ENCODE data around the gene FOXRED2. TPM values are rescaled to one million over a fixed set of nuclear protein-coding genes. Genes with fewer than 3 reads are reported as not detected.
"Not testable (repeated sequence)": the region's sequence is repeated elsewhere in the genome, so short reads cannot be mapped to it uniquely, and the experiment has no call there.

The FOXRED2 gene
- total RNA-seq, 2 experiments from 2014 or later, result 22.6 to 48.3 TPM

GRCh38 chr22:36453855-36454378, 52.9 kb downstream of the FOXRED2 start:
- Histone ChIP-seq H3K9me2 (ENCODE audit: insufficient read depth, low read length) (no peaks in the 10 kb centered on the region), H3K4me3 (ENCODE audit: low read depth, low read length, poor library complexity, severe bottlenecking) (no peak overlapping the region), H3K4me1 (ENCODE audit: insufficient read depth, low read length, poor library complexity, severe bottlenecking) (peaks cover 46% of the 10 kb centered on the region), H4K20me1 (ENCODE audit: insufficient read depth, low read length) (no peaks in the 10 kb centered on the region), H3K9me3 (ENCODE audit: low read length) (no peaks in the 10 kb centered on the region), H2AFZ (ENCODE audit: low read length) (no peak overlapping the region), H3K79me2 (ENCODE audit: insufficient read depth, low read depth, low read length) (no peaks in the 10 kb centered on the region), H3K4me2 (ENCODE audit: low read length) (peak overlapping the region; percentile 83; the same call in 1 of the 2 replicates), H3K27ac (ENCODE audit: low read depth, low read length, poor library complexity, severe bottlenecking) (peak overlapping the region; percentile 80), H3K36me3 (ENCODE audit: insufficient read depth, low read length) (no peaks in the 10 kb centered on the region)
- ChIA-PET POLR2A (interaction anchor here (0.6 to 1.4 kb wide), 5 partner anchors 39 to 479 kb away, joined by 3 to 5 read pairs (median 3); partner anchors contain the start of gene MYH9), CTCF (ENCODE audit: unreplicated experiment) (no interaction called here)
- peak; percentile 16 for DNase-seq (ENCODE audit: low spot score)
- TF ChIP-seq CTCF (conservative IDR thresholded peaks at IDR 0.05; ENCODE audit: low read length) (no peak), EZH2phosphoT487 (IDR thresholded peaks at IDR 0.05; ENCODE audit: borderline replicate concordance, low read depth, low read length) (no peak)
- intact Hi-C loops (cut with micrococcal nuclease; ENCODE audit: unreplicated experiment), result loop anchor here (2.0 kb wide), 2 partner anchors 49 to 65 kb away; no protein-coding TSS in a partner anchor
- no TSS peak for BruUV-seq (replicated peaks)

- H2AFZ ChIP-seq (ENCODE audit: low read length), result peak overlapping the region; percentile 79; the same call in 1 of the 2 replicates
- H3K4me2 ChIP-seq (ENCODE audit: low read length), result peak overlapping the region; percentile 51
- intact Hi-C loops (cut with micrococcal nuclease; ENCODE audit: unreplicated experiment); H3K9me3 ChIP-seq (ENCODE audit: low read length); H3K9me2 ChIP-seq (ENCODE audit: insufficient read depth, low read length); H3K36me3 ChIP-seq (ENCODE audit: insufficient read depth, low read length); CTCF ChIA-PET (ENCODE audit: unreplicated experiment); H4K20me1 ChIP-seq (ENCODE audit: insufficient read depth, low read length); BruUV-seq (replicated peaks); POLR2A ChIA-PET; H3K79me2 ChIP-seq (ENCODE audit: insufficient read depth, low read depth, low read length): not testable (repeated sequence)
- peaks cover 46% of the 10 kb centered on the region for H3K4me1 ChIP-seq (ENCODE audit: insufficient read depth, low read length, poor library complexity, severe bottlenecking)
- H3K27ac ChIP-seq (ENCODE audit: low read depth, low read length, poor library complexity, severe bottlenecking), result peak overlapping the region; percentile 80
- H3K4me3 ChIP-seq (ENCODE audit: low read depth, low read length, poor library complexity, severe bottlenecking), result peak overlapping the region; percentile 35
- DNase-seq (ENCODE audit: low spot score), result peak; percentile 53
These were observed 53.7 kb downstream of the FOXRED2 start for GRCh38 chr22:36452978-36453607.

DNA sequence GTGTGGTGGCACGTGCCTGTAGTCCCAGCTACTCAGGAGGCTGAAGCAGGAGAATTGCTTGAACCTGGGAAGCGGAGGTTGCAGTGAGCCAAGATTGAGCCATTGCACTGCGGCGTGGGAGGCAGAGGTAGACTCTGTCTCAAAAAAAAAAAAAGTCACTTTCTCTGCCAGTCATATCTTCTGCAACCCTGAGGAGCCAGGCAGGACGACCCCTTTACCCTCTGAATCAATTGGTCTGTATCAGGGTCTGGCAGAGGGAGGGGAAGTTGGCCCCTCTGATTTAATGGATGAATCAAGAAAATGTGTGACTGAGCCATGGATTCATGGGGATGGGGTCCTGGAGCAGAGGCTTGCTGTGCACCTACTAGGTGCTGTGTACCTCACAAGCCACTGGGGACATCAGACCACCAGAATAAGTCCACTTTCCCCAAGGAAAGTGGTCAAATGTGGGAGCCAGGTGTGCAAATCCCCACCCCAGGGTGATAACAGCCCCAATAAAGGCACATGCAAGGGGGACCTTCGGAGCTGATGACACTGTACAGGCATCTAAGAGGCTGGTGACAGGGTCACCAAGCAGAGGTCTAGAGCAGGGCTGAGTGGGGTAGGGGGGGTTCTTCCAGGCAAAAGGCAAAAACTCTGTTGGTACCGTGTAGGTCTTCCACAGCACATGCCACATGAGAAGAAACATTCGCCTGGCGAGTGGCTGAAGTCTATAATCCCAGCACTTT, 54.4 kb downstream of the FOXRED2 start:
- intact Hi-C loops (cut with micrococcal nuclease; ENCODE audit: unreplicated experiment), result no loop called here
- DNase-seq (ENCODE audit: low spot score), result peak; percentile 19

GRCh38 chr22:36450923-36451322, 55.9 kb downstream of the FOXRED2 start:
- Histone ChIP-seq H3K4me1 (ENCODE audit: insufficient read depth, low read length, poor library complexity, severe bottlenecking) (peaks cover 44% of the 10 kb centered on the region), H3K27ac (ENCODE audit: low read depth, low read length, poor library complexity, severe bottlenecking) (peak overlapping the region; percentile 80)
- H3K9me2 ChIP-seq (ENCODE audit: insufficient read depth, low read length); intact Hi-C loops (cut with micrococcal nuclease; ENCODE audit: unreplicated experiment); BruUV-seq (replicated peaks); H2AFZ ChIP-seq (ENCODE audit: low read length); H3K4me2 ChIP-seq (ENCODE audit: low read length); H3K9me3 ChIP-seq (ENCODE audit: low read length); CTCF ChIA-PET (ENCODE audit: unreplicated experiment); H3K79me2 ChIP-seq (ENCODE audit: insufficient read depth, low read depth, low read length); H3K4me3 ChIP-seq (ENCODE audit: low read depth, low read length, poor library complexity, severe bottlenecking); H3K36me3 ChIP-seq (ENCODE audit: insufficient read depth, low read length); H4K20me1 ChIP-seq (ENCODE audit: insufficient read depth, low read length); DNase-seq (ENCODE audit: low spot score): not testable (repeated sequence)
- POLR2A ChIA-PET, result interaction anchor here (1.2 to 1.3 kb wide), 2 partner anchors 46 to 119 kb away, joined by 3 to 5 read pairs; no protein-coding TSS in a partner anchor

More for the DNA sequence above, 54.4 kb downstream of the FOXRED2 start:
- POLR2A ChIA-PET, result interaction anchor here (0.9 to 1.3 kb wide), 3 partner anchors 47 to 121 kb away, joined by 3 to 5 read pairs (median 3); no protein-coding TSS in a partner anchor
- Histone ChIP-seq H2AFZ (ENCODE audit: low read length) (peak overlapping the region; percentile 79), H3K9me2 (ENCODE audit: insufficient read depth, low read length) (no peaks in the 10 kb centered on the region), H4K20me1 (ENCODE audit: insufficient read depth, low read length) (no peaks in the 10 kb centered on the region), H3K27ac (ENCODE audit: low read depth, low read length, poor library complexity, severe bottlenecking) (peak overlapping the region; percentile 80), H3K4me3 (ENCODE audit: low read depth, low read length, poor library complexity, severe bottlenecking) (peak overlapping the region; percentile 35), H3K36me3 (ENCODE audit: insufficient read depth, low read length) (no peaks in the 10 kb centered on the region), H3K79me2 (ENCODE audit: insufficient read depth, low read depth, low read length) (no peaks in the 10 kb centered on the region), H3K9me3 (ENCODE audit: low read length) (no peaks in the 10 kb centered on the region), H3K4me2 (ENCODE audit: low read length) (peak overlapping the region; percentile 51), H3K4me1 (ENCODE audit: insufficient read depth, low read length, poor library complexity, severe bottlenecking) (peaks cover 46% of the 10 kb centered on the region)
- 0 out of 2 replicates have a peak, but pooled peaks have one; percentile 21 for TF ChIP-seq CTCF (conservative IDR thresholded peaks at IDR 0.05; ENCODE audit: low read length)
- no peak for TF ChIP-seq EZH2phosphoT487 (IDR thresholded peaks at IDR 0.05; ENCODE audit: borderline replicate concordance, low read depth, low read length)
- CTCF ChIA-PET (ENCODE audit: unreplicated experiment), result interaction anchor here (0.6 kb wide), 1 partner anchor 29 kb away, joined by 3 read pairs; no protein-coding TSS in a partner anchor
- no TSS peak for BruUV-seq (replicated peaks)

Data from OCI-LY7 (cell line).